GM19023 (cell line): ENCODE data around the gene HSFX4.
"Not testable (repeated sequence)": the region's sequence is repeated elsewhere in the genome, so short reads cannot be mapped to it uniquely, and the experiment has no call there.

Experiments used
- ATAC-seq: cut with Tn5 transposase; IDR thresholded peaks from one replicate; pipeline ENCODE4 v1.9.1; 2021; ENCODE audit warnings: mild to moderate bottlenecking, moderate library complexity; ENCODE audit not compliant: unreplicated experiment

Gene HSFX4

GRCh38 chrX:149937871-149938426, 8.6 kb downstream of the HSFX4 start:
- ATAC-seq = no peak

GRCh38 chrX:149938427-149938880, 9.1 kb downstream of the HSFX4 start, which contains the start of gene EOLA2:
EOLA2 (minus strand) TSS chrX:149938491; CDS start chrX:149933874, 4,617 bp downstream.
- ATAC-seq = peak; percentile 66

- ATAC-seq = no peak
Observed at GRCh38 chrX:149938881-149939654, 9.7 kb downstream of the HSFX4 start.

- ATAC-seq = peak; percentile 16
Observed at GRCh38 chrX:149939655-149939904, 10.2 kb downstream of the HSFX4 start.

GRCh38 chrX:149939905-149940673, 10.7 kb downstream of the HSFX4 start:
- peak; percentile 44 for ATAC-seq

GRCh38 chrX:149940674-149941024, 11.3 kb downstream of the HSFX4 start:
- ATAC-seq = not testable (repeated sequence)

- not testable (repeated sequence) for ATAC-seq
Observed at GRCh38 chrX:149945087-149945670, 15.8 kb downstream of the HSFX4 start.

GRCh38 chrX:149945820-149946219, 16.4 kb downstream of the HSFX4 start:
- ATAC-seq = not testable (repeated sequence)

GRCh38 chrX:149946932-149947331, 17.6 kb downstream of the HSFX4 start:
- ATAC-seq = not testable (repeated sequence)

GRCh38 chrX:149948016-149948415, 18.6 kb downstream of the HSFX4 start:
- no peak for ATAC-seq

GRCh38 chrX:149949743-149950436, 20.5 kb downstream of the HSFX4 start:
- no peak for ATAC-seq

- ATAC-seq = no peak
Observed at GRCh38 chrX:149950681-149951080, 21.3 kb downstream of the HSFX4 start.

GRCh38 chrX:149961572-149961971, 32.2 kb downstream of the HSFX4 start:
- no peak for ATAC-seq

GRCh38 chrX:149962010-149962409, 32.6 kb downstream of the HSFX4 start:
- ATAC-seq = no peak

GRCh38 chrX:149962859-149963757, 33.7 kb downstream of the HSFX4 start:
- peak; percentile 84 for ATAC-seq

- no peak for ATAC-seq
Observed at GRCh38 chrX:149979126-149979644, 49.8 kb downstream of the HSFX4 start.
